ENCODE data around the gene KCNAB2.

KCNAB2 gene

DNA sequence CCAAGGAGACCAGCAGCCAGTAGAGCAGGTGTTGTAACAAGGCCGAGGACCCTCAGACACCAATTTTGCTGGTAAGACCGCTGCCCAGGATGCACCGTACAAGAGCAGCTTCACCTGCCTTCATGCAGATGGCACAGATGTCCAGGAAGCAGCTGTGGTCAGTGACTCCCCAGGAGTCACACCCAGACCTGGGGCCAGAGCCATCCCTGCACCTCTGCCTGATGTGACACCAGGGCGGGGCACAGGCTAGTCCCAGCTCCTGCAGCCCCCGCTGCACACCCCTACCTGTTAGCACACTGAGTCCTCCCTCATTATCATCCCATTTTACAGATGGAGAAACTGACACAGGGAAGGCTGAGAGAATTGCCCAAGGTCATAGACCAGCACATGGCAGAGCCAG, 16.3 kb upstream of the KCNAB2 start:
- H3K27me3 ChIP-seq (ENCODE audit: insufficient read depth, low read depth) = no peaks in the 10 kb centered on the region
- H2AFZ ChIP-seq (ENCODE audit: low read depth) = no peak overlapping the region
- H4K20me1 ChIP-seq (ENCODE audit: insufficient read depth) = peaks cover 19% of the 10 kb centered on the region; the same call in 1 of the 2 replicates
- TF ChIP-seq, protein P1, sequence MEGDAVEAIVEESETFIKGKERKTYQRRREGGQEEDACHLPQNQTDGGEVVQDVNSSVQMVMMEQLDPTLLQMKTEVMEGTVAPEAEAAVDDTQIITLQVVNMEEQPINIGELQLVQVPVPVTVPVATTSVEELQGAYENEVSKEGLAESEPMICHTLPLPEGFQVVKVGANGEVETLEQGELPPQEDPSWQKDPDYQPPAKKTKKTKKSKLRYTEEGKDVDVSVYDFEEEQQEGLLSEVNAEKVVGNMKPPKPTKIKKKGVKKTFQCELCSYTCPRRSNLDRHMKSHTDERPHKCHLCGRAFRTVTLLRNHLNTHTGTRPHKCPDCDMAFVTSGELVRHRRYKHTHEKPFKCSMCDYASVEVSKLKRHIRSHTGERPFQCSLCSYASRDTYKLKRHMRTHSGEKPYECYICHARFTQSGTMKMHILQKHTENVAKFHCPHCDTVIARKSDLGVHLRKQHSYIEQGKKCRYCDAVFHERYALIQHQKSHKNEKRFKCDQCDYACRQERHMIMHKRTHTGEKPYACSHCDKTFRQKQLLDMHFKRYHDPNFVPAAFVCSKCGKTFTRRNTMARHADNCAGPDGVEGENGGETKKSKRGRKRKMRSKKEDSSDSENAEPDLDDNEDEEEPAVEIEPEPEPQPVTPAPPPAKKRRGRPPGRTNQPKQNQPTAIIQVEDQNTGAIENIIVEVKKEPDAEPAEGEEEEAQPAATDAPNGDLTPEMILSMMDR (conservative IDR thresholded peaks at IDR 0.05; ENCODE audit: low read depth, low read length) = no peak
- no peaks in the 10 kb centered on the region; the same call in 1 of the 2 replicates for H3K36me3 ChIP-seq (ENCODE audit: insufficient read depth)
- no peak overlapping the region; the same call in 1 of the 2 replicates for H3K4me2 ChIP-seq
- peaks cover 40% of the 10 kb centered on the region for H3K4me1 ChIP-seq (ENCODE audit: low read depth, poor library complexity, severe bottlenecking)
- peaks cover 82% of the 10 kb centered on the region for H3K79me2 ChIP-seq (ENCODE audit: insufficient read depth, low read depth)
- H3K4me3 ChIP-seq (IDR thresholded peaks at IDR 0.05; ENCODE audit: insufficient read depth, low read depth, low read length) = no peak overlapping the region
- no peak overlapping the region for H3K9ac ChIP-seq
- H3K27ac ChIP-seq = no peak overlapping the region

DNA sequence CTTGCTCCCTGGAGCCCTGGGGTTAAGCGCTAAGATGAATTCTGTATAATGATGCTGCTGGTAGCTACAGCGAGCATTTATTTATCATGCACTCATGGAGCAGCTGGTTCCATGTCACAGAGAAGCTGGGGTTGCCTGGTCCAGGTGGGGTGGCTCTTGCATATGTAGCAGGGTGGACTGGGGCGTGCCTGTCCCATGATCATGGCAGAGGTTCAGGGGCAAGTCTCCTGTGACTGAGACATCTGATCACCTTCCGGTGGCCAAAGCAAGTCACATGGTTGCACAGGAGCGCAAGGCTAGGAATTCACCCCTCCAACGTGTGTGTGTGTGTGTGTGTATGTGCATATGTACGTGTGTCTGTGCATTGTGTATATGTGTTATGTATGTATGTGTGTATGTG, 15.6 kb upstream of the KCNAB2 start:
- Histone ChIP-seq H3K79me2 (ENCODE audit: insufficient read depth, low read depth) (peaks cover 90% of the 10 kb centered on the region), H3K27me3 (ENCODE audit: insufficient read depth, low read depth) (no peaks in the 10 kb centered on the region), H3K36me3 (ENCODE audit: insufficient read depth) (no peaks in the 10 kb centered on the region; the same call in 1 of the 2 replicates), H4K20me1 (ENCODE audit: insufficient read depth) (peaks cover 19% of the 10 kb centered on the region; the same call in 1 of the 2 replicates), H3K4me1 (ENCODE audit: low read depth, poor library complexity, severe bottlenecking) (peaks cover 37% of the 10 kb centered on the region), H3K4me2 (no peak overlapping the region), H3K4me3 (IDR thresholded peaks at IDR 0.05; ENCODE audit: insufficient read depth, low read depth, low read length) (no peak overlapping the region), H3K27ac (no peak overlapping the region), H3K9ac (no peak overlapping the region), H2AFZ (ENCODE audit: low read depth) (no peak overlapping the region)
- TF ChIP-seq, protein P1 (conservative IDR thresholded peaks at IDR 0.05; ENCODE audit: low read depth, low read length) = no peak

- Histone ChIP-seq H3K79me2 (ENCODE audit: insufficient read depth, low read depth) (peaks cover 96% of the 10 kb centered on the region), H4K20me1 (ENCODE audit: insufficient read depth) (peaks cover 19% of the 10 kb centered on the region; the same call in 1 of the 2 replicates), H3K27me3 (ENCODE audit: insufficient read depth, low read depth) (no peaks in the 10 kb centered on the region), H3K36me3 (ENCODE audit: insufficient read depth) (no peaks in the 10 kb centered on the region; the same call in 1 of the 2 replicates), H3K4me2 (no peak overlapping the region), H3K4me3 (IDR thresholded peaks at IDR 0.05; ENCODE audit: insufficient read depth, low read depth, low read length) (no peak overlapping the region), H2AFZ (ENCODE audit: low read depth) (no peak overlapping the region), H3K4me1 (ENCODE audit: low read depth, poor library complexity, severe bottlenecking) (peaks cover 37% of the 10 kb centered on the region), H3K27ac (no peak overlapping the region), H3K9ac (no peak overlapping the region)
- TF ChIP-seq, protein P1 (conservative IDR thresholded peaks at IDR 0.05; ENCODE audit: low read depth, low read length) = no peak
Measured at GRCh38 chr1:6030547-6031261, 15.0 kb upstream of the KCNAB2 start.

DNA sequence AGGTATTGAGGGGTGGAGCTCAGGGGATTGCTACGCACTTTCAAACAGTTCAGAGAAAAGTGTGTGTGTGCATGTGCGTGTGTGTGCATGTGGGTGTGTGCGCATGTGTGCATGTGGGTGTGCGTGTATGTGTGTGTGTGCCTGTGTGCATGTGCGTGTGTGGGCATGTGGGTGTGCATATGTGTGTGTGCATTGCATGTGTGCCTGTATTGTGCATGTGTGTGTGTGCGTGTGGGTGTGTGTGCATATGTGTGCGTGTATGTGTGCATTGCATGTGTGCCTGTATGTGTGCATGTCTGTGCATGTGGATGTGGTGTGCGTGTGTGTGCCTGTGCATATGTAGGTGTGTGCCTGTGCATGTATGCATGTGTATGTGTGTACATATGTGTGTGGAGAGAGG, 12.6 kb upstream of the KCNAB2 start:
- Histone ChIP-seq H3K27me3 (ENCODE audit: insufficient read depth, low read depth) (no peaks in the 10 kb centered on the region), H3K4me3 (IDR thresholded peaks at IDR 0.05; ENCODE audit: insufficient read depth, low read depth, low read length) (no peak overlapping the region), H2AFZ (ENCODE audit: low read depth) (no peak overlapping the region), H4K20me1 (ENCODE audit: insufficient read depth) (peaks cover 27% of the 10 kb centered on the region), H3K4me2 (no peak overlapping the region), H3K27ac (no peak overlapping the region), H3K36me3 (ENCODE audit: insufficient read depth) (no peaks in the 10 kb centered on the region; the same call in 1 of the 2 replicates), H3K79me2 (ENCODE audit: insufficient read depth, low read depth) (peaks cover 93% of the 10 kb centered on the region), H3K4me1 (ENCODE audit: low read depth, poor library complexity, severe bottlenecking) (peaks cover 25% of the 10 kb centered on the region), H3K9ac (no peak overlapping the region)
- TF ChIP-seq, protein P1 (conservative IDR thresholded peaks at IDR 0.05; ENCODE audit: low read depth, low read length) = no peak

Data from KMS-11 (cell line).